HepG2 (cell line): Measurements from ENCODE around the gene ARHGEF16. TPM values are rescaled to one million over a fixed set of nuclear protein-coding genes. Genes with fewer than 3 reads are reported as not detected.
A peak's percentile ranks its signal among the peaks of the same experiment; 100 is the strongest.

Experiments
- ATAC-seq: fragments of 200-7000 bp; cut with Tn5 transposase; 3 replicates; pipeline ENCODE4 v1.9.1; 2020; ENCODE audit warnings: mild to moderate bottlenecking, moderate library complexity
- BruUV-seq: library from RNA; stranded (reverse); fragments of 400-500 nt; replicated peaks from 2 replicates; lab custom pipeline; 2021; lab: Mats Ljungman, UMichigan
- CTCF ChIA-PET: fragments of 300-600 bp; formaldehyde crosslinking; extraction: SDS; loops from one replicate; lab custom pipeline; 2021; ENCODE audit warnings: low total read pairs, inconsistent platforms, low intra/inter-chr PET ratio; lab: Yijun Ruan, JAX
- POLR2A ChIA-PET: fragments of 350-600 bp; sonication (Branson Sonifier 250); formaldehyde crosslinking; loops from one replicate; lab custom pipeline; 2020; ENCODE audit warnings: antibody characterized with exemption, inconsistent platforms; lab: Yijun Ruan, JAX
- DNase-seq: peaks from one replicate; pipeline ENCODE4 v3.0.0-alpha.2; 2015; ENCODE audit warnings: low spot score
- FAIRE-seq: peaks from 3 replicates; lab custom pipeline; 2011; peaks lifted over from hg19 to GRCh38; lab: Jason Lieb, UNC
- H2AFZ ChIP-seq: one replicate; pipeline ENCODE4 v1.6.1; 2011; ENCODE audit warnings: low read length, inconsistent platforms
- H3K27ac ChIP-seq: fragments of 300-600 bp; 3 replicates; pipeline ENCODE4 v1.8.0; 2011; ENCODE audit warnings: mixed run types, mild to moderate bottlenecking, mixed read lengths, low read length, inconsistent platforms; ENCODE audit not compliant: insufficient read depth; ENCODE audit errors: extremely low read length
- H3K27me3 ChIP-seq, 2 experiments: fragments of 200-600 bp in 1 of 2; 2 replicates in 1 of 2; 3 replicates in 1 of 2; pipeline versions ENCODE4 v1.6.0 to v1.8.0; 2011; ENCODE audit warnings: low read length in 2 of 2, mild to moderate bottlenecking in 2 of 2, moderate library complexity in 2 of 2, inconsistent platforms in 1 of 2; ENCODE audit not compliant: insufficient read depth in 2 of 2, control insufficient read depth in 1 of 2
- H3K36me3 ChIP-seq, 2 experiments: fragments of 200-600 bp in 1 of 2; replicated peaks in 1 of 2; 2 replicates in 1 of 2; 3 replicates in 1 of 2; pipeline versions ENCODE4 v1.5.1 to v1.8.0; 2011; ENCODE audit warnings: low read length in 2 of 2, inconsistent platforms in 1 of 2; ENCODE audit not compliant: insufficient read depth in 2 of 2, control insufficient read depth in 1 of 2
- H3K4me1 ChIP-seq: 2 replicates; pipeline ENCODE4 v1.5.1; 2012; ENCODE audit warnings: low read length, inconsistent platforms; ENCODE audit not compliant: insufficient read depth
- H3K4me2 ChIP-seq: 2 replicates; pipeline ENCODE4 v1.6.0; 2011; ENCODE audit warnings: low read depth, low read length, inconsistent platforms
- H3K4me3 ChIP-seq, 3 experiments: fragments of 200-600 bp in 1 of 3; sonication (generic), shearing (Covaris generic) in 1 of 3; replicated peaks in 1 of 3; 2 replicates each; pipeline ENCODE4 v1.5.1; 2011 to 2016; ENCODE audit warnings: low read length in 3 of 3, inconsistent platforms in 2 of 3, low read depth in 2 of 3, mild to moderate bottlenecking in 2 of 3, control low read depth in 1 of 3, mixed read lengths in 1 of 3; ENCODE audit not compliant: insufficient read depth in 1 of 3
- H3K79me2 ChIP-seq: one replicate; pipeline ENCODE4 v1.6.1; 2011; ENCODE audit warnings: low read length, inconsistent platforms; ENCODE audit not compliant: insufficient read depth
- H3K9ac ChIP-seq: 2 replicates; pipeline ENCODE4 v1.6.0; 2011; ENCODE audit warnings: mild to moderate bottlenecking, low read depth, low read length, inconsistent platforms; ENCODE audit not compliant: insufficient read depth
- H3K9me3 ChIP-seq: 2 replicates; pipeline ENCODE4 v1.5.1; 2012; ENCODE audit warnings: mild to moderate bottlenecking, low read length
- H4K20me1 ChIP-seq: 2 replicates; pipeline ENCODE4 v1.6.0; 2011; ENCODE audit warnings: inconsistent platforms, mild to moderate bottlenecking, low read length, moderate library complexity; ENCODE audit not compliant: insufficient read depth
- AGO2 ChIP-seq: fragments of 200-400 bp; formaldehyde crosslinking; optimal IDR thresholded peaks from 2 replicates; pipeline ENCODE3; 2017; ENCODE audit warnings: mild to moderate bottlenecking, low read depth, low read length, moderate library complexity
- AKAP8 ChIP-seq: sonication (generic); formaldehyde crosslinking; IDR thresholded peaks from 2 replicates; pipeline ENCODE4 v1.5.1; 2020; ENCODE audit warnings: mild to moderate bottlenecking, missing genetic modification reagents
- FOSL1 ChIP-seq: sonication (generic); formaldehyde crosslinking; IDR thresholded peaks from 2 replicates; pipeline ENCODE4 v1.9.0; 2021; ENCODE audit warnings: missing genetic modification reagents, borderline replicate concordance
- GTF2F1 ChIP-seq: fragments of 150-350 bp; IDR thresholded peaks from 2 replicates; pipeline ENCODE4 v1.6.1; 2014; ENCODE audit warnings: low read length
- MAX ChIP-seq: IDR thresholded peaks from 2 replicates; pipeline ENCODE4 v1.6.1; 2012; ENCODE audit warnings: inconsistent platforms
- RBM39 ChIP-seq: fragments of 200-400 bp; formaldehyde crosslinking; IDR thresholded peaks from one replicate; pipeline ENCODE4 v1.6.1; 2018; ENCODE audit warnings: antibody characterized with exemption, mild to moderate bottlenecking, low read depth, low read length; ENCODE audit not compliant: poor library complexity, severe bottlenecking
- SRSF9 ChIP-seq: fragments of 200-400 bp; formaldehyde crosslinking; IDR thresholded peaks from 2 replicates; pipeline ENCODE4 v1.6.1; 2018; ENCODE audit warnings: borderline replicate concordance, mild to moderate bottlenecking, low read depth, low read length; ENCODE audit not compliant: insufficient read depth, poor library complexity, severe bottlenecking
- ZC3H13 ChIP-seq: sonication (generic); formaldehyde crosslinking; IDR thresholded peaks from 2 replicates; pipeline ENCODE4 v1.8.1; 2023; ENCODE audit warnings: mild to moderate bottlenecking, missing genetic modification reagents, moderate library complexity
- ZNF431 ChIP-seq: sonication (generic); formaldehyde crosslinking; IDR thresholded peaks from 2 replicates; pipeline ENCODE4 v1.9.0; 2022; ENCODE audit warnings: missing genetic modification reagents, low read depth, mild to moderate bottlenecking, borderline replicate concordance
- ZSCAN5A ChIP-seq: sonication (generic); formaldehyde crosslinking; IDR thresholded peaks from 2 replicates; pipeline ENCODE4 v1.8.0; 2022; ENCODE audit warnings: mild to moderate bottlenecking, missing genetic modification reagents, borderline replicate concordance
- WGBS: methylation state at CpG from one replicate; pipeline ENCODE4 v1.1.6; 2017; ENCODE audit warnings: low lambda C conversion rate; 5-methylcytosine and 5-hydroxymethylcytosine counted together
- in situ Hi-C: cut with HindIII; loops from 2 replicates; pipeline ENCODE4 v1.10.0; 2017; ENCODE audit warnings: low pct_unique_long_range_greater_than_20kb; ENCODE audit not compliant: extremely low pct_ligation_motif_present
- intact Hi-C: fragments of 100-400 bp; cut with micrococcal nuclease; formaldehyde crosslinking; loops from one replicate; pipeline ENCODE4 v1.10.0; 2022; ENCODE audit not compliant: unreplicated experiment
- polyA plus RNA-seq, 8 experiments: library from polyadenylated mRNA; depleted of rRNA in 3 of 8; stranded (reverse) in 7 of 8; unstranded in 1 of 8; fragments of >200 nt; fragmentation: Illumina TruSeq in 4 of 8; extraction: Trizol in 4 of 8; gene quantifications; 2 replicates each; pipeline versions ENCODE4 v1.2.1 to v1.2.3, GENCODE V29; 2011 to 2016; ENCODE audit warnings: low read depth in 4 of 8, missing spikeins in 1 of 8, mixed read lengths in 1 of 8; ENCODE audit not compliant: insufficient read depth in 1 of 8
- total RNA-seq, 5 experiments: library from RNA; depleted of rRNA; stranded (reverse); fragments of >200 nt; fragmentation: Illumina TruSeq; extraction: Trizol; gene quantifications; 2 replicates each; pipeline ENCODE4 v1.2.3, GENCODE V29; 2016; ENCODE audit warnings: low read depth in 1 of 5

The ARHGEF16 gene
- total and polyA plus RNA-seq, 2 of the 13 experiments (the other 11 are each of a cell fraction or from before 2014, with no cell fraction given) = 20.3 to 39.9 TPM

GRCh38 chr1:3483380-3483779 lies 28.9 kb downstream of the ARHGEF16 start:
- peaks cover 40% of the 10 kb centered on the region for H3K4me1 ChIP-seq
- H3K36me3 ChIP-seq = peaks cover 5 to 10% of the 10 kb centered on the region in 2 experiments; a peak in 3 of 5 replicates
- no peaks in the 10 kb centered on the region for H4K20me1 ChIP-seq
- ATAC-seq (peak; percentile 4; the same call in 2 of the 3 replicates), DNase-seq (no peak), FAIRE-seq (no peak)
- WGBS = 75% methylated on average over 2 of the region's 14 CpGs
- POLR2A ChIA-PET = interaction anchor here (3.6 kb wide), 1 partner anchor 30 kb away, joined by 19 read pairs; no protein-coding TSS in a partner anchor
- BruUV-seq = no TSS peak
- CTCF ChIA-PET = interaction anchor here (1.7 to 3.0 kb wide), 2 partner anchors 23 to 30 kb away, joined by 3 to 70 read pairs; partner anchors contain the start of gene ARHGEF16
- intact Hi-C loops (no loop called here), in situ Hi-C loops (loop anchor here (5.0 kb wide), 2 partner anchors 41 to 139 kb away; no protein-coding TSS in a partner anchor)
- H3K4me3 ChIP-seq = no peak overlapping the region
- H3K27me3 ChIP-seq = 0 out of 5 replicates have a peak, but pooled peaks cover 0 to 1% of the 10 kb centered on the region in 2 experiments
- no peak overlapping the region for H3K4me2 ChIP-seq
- no peak overlapping the region for H3K27ac ChIP-seq
- no peak overlapping the region for H2AFZ ChIP-seq
- TF ChIP-seq FOSL1 (CRISPR knock-in tag) = no peak
- no peak for TF ChIP-seq GTF2F1
- TF ChIP-seq AGO2 = peak; percentile 46
- TF ChIP-seq ZNF431 (CRISPR knock-in tag) = 0 out of 2 replicates have a peak, but pooled peaks have one; percentile 3
- peak; percentile 72 for TF ChIP-seq RBM39
- 0 out of 2 replicates have a peak, but pooled peaks have one; percentile 4 for TF ChIP-seq MAX
- 0 out of 2 replicates have a peak, but pooled peaks have one; percentile 17 for TF ChIP-seq ZC3H13 (CRISPR knock-in tag)
- peak; percentile 19; the same call in 1 of the 2 replicates for TF ChIP-seq AKAP8 (CRISPR knock-in tag)
- TF ChIP-seq ZSCAN5A = no peak
- TF ChIP-seq SRSF9 = no peak
- H3K9me3 ChIP-seq = peaks cover 4% of the 10 kb centered on the region; the same call in 1 of the 2 replicates
- no peak overlapping the region for H3K9ac ChIP-seq
- H3K79me2 ChIP-seq = no peaks in the 10 kb centered on the region
